Measurements from ENCODE around the gene SPATA31C2. TPM values are rescaled to one million over a fixed set of nuclear protein-coding genes. Genes with fewer than 3 reads are reported as not detected.

The SPATA31C2 gene
- total RNA-seq, 4 donors from 2014 or later, result not detected

DNA sequence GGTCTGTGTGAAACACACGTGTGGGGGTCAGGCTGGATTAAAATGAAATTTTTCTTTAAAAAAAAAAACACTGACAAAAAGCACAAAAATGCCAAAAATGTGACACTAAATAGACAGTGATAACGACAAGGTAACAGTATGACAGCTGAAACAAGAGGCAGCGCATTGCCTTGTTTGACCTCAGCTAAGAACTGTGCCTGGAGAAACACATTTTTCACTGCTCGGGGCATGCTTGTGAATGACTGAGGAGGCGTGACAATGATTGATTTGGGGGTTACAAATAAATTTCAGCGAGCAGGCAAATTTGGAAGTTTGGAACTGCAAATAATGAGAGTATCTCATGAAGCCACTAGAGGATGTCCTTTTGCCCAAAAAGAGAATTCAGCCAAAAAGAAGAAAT lies 44.2 kb upstream of the SPATA31C2 start:
- Histone ChIP-seq H3K4me1 (no peaks in the 10 kb centered on the region), H3K27ac (no peak overlapping the region), H3K4me3 (no peak overlapping the region), H3K9me3 (no peaks in the 10 kb centered on the region), H3K27me3 (peaks cover 8% of the 10 kb centered on the region), H3K36me3 (no peaks in the 10 kb centered on the region)
- TF ChIP-seq POLR2A (IDR thresholded peaks at IDR 0.05) (no peak), POLR2AphosphoS5 (IDR thresholded peaks at IDR 0.05) (no peak), EP300 (IDR thresholded peaks at IDR 0.05) (no peak)
- TF ChIP-seq, protein P1, sequence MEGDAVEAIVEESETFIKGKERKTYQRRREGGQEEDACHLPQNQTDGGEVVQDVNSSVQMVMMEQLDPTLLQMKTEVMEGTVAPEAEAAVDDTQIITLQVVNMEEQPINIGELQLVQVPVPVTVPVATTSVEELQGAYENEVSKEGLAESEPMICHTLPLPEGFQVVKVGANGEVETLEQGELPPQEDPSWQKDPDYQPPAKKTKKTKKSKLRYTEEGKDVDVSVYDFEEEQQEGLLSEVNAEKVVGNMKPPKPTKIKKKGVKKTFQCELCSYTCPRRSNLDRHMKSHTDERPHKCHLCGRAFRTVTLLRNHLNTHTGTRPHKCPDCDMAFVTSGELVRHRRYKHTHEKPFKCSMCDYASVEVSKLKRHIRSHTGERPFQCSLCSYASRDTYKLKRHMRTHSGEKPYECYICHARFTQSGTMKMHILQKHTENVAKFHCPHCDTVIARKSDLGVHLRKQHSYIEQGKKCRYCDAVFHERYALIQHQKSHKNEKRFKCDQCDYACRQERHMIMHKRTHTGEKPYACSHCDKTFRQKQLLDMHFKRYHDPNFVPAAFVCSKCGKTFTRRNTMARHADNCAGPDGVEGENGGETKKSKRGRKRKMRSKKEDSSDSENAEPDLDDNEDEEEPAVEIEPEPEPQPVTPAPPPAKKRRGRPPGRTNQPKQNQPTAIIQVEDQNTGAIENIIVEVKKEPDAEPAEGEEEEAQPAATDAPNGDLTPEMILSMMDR (IDR thresholded peaks at IDR 0.05), result no peak
- DNase-seq (ENCODE audit: low spot score in 2 of 2), result no peak
- WGBS, result 41% methylated on average over 6 of the region's 6 CpGs

DNA sequence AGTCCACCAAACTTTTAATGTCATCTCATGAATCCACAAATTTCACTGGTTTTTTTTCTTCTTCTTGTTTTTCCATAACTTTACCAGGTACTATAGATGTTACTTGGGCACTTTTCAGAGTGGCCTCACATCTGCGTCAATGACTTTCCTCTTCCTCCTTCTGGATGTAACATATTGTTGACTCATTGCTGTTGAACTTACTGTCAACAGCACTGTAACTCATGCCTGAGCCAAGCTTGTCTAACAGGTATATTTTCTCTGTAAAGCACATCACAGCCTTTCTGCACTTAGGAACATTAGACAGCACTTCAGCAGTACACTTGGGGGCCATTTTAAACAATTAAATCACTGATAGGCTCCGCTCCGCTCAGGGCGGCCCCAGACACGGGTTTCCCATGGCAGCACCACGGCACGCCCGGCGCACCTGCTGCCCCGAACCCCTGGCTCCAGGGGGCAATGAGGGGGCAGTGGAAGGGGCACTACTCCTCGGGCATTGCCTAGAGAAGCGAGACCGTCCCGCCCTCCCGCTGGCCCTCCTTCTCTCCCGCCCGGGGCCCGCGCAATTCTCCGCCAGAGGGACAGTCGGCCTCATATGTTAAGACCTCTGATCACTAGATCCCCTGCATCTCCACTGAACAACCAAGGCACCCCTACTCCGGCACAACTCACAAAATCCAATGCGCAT lies 41.9 kb upstream of the SPATA31C2 start:
- Histone ChIP-seq H3K9me3 (no peaks in the 10 kb centered on the region), H3K27ac (no peak overlapping the region), H3K4me3 (no peak overlapping the region), H3K36me3 (no peaks in the 10 kb centered on the region), H3K4me1 (no peaks in the 10 kb centered on the region), H3K27me3 (peaks cover 11% of the 10 kb centered on the region)
- TF ChIP-seq, protein P1 (IDR thresholded peaks at IDR 0.05), result no peak
- no peak for TF ChIP-seq POLR2AphosphoS5 (IDR thresholded peaks at IDR 0.05)
- TF ChIP-seq EP300 (IDR thresholded peaks at IDR 0.05), result no peak
- TF ChIP-seq POLR2A (IDR thresholded peaks at IDR 0.05), result no peak
- WGBS, result 96% methylated on average over 23 of the region's 23 CpGs
- DNase-seq (ENCODE audit: low spot score in 2 of 2), result no peak

DNA sequence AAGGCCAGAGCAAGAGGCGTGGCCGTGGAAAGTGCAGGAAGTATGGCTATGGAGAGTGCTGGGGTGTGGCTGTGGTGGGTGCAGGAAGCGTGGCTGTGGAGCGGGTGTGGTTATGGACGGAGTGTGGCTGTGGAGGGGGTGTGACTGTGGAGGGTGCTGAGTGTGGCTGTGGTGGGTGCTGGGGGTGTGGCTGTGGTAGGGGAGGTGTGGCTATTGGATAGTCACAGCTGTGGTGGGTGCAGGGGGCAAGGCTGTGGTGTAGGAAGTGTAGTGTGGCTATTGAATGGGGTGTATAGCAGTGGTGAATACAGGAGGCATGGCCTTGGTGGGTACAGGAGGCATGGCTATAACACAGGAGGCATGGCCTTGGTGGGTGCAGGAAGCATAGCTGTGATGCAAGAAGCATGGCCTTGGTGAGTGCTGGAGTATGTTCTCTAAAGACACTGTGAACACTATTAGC lies 40.8 kb upstream of the SPATA31C2 start:
- Histone ChIP-seq H3K27ac (no peak overlapping the region), H3K36me3 (no peaks in the 10 kb centered on the region), H3K4me1 (no peaks in the 10 kb centered on the region), H3K9me3 (no peaks in the 10 kb centered on the region), H3K4me3 (no peak overlapping the region), H3K27me3 (peaks cover 11% of the 10 kb centered on the region)
- 54% methylated on average over 5 of the region's 5 CpGs for WGBS
- no peak for DNase-seq (ENCODE audit: low spot score in 2 of 2)
- no peak for TF ChIP-seq POLR2AphosphoS5 (IDR thresholded peaks at IDR 0.05)
- no peak for TF ChIP-seq POLR2A (IDR thresholded peaks at IDR 0.05)
- TF ChIP-seq EP300 (IDR thresholded peaks at IDR 0.05), result no peak
- TF ChIP-seq, protein P1 (IDR thresholded peaks at IDR 0.05), result no peak

DNA sequence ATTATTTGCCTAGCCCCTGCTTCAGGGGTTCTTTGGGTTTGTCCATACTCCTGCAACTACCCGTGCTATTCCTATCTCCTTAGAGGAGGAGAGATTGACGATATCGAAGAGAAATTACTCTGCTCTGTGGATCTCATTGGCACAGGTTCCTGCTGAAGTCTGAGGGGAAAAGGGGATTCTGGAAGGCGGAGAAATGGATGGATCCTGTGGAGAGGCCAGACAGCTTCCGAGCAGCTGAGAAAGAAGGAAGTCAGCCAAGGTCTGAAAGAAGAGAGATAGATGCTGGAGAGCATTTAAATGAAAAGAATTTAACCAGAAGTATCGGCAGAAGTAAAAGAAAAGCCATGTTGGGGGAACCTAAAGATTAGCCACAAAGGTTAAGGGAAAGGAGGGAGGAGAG lies 40.4 kb upstream of the SPATA31C2 start:
- H3K9me3 ChIP-seq, result no peaks in the 10 kb centered on the region
- no peak for TF ChIP-seq POLR2AphosphoS5 (IDR thresholded peaks at IDR 0.05)
- no peak overlapping the region for H3K27ac ChIP-seq
- H3K36me3 ChIP-seq, result no peaks in the 10 kb centered on the region
- peaks cover 11% of the 10 kb centered on the region for H3K27me3 ChIP-seq
- no peak overlapping the region for H3K4me3 ChIP-seq
- 76% methylated on average over 6 of the region's 6 CpGs for WGBS
- H3K4me1 ChIP-seq, result no peaks in the 10 kb centered on the region
- DNase-seq (ENCODE audit: low spot score in 2 of 2), result no peak

DNA sequence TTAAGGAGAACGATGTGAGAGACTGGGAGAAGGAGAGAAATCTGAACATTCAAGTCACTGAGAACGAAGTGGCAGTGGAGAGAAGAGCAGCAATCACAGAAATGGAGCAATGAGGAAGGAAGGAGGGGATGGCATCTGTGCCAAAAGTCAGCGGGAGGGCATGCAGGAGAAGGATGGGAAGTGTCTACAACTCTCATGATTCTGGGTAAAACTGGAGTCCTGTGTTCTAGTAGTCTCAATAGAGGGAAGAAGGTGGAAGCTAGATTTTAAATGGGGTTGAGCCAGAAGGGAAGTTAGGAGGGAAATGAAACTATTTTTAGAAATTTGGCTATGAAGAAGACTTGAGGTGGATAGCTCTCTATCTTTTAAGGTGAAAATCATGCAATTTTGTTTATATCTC lies 39.1 kb upstream of the SPATA31C2 start:
- 82% methylated on average over 3 of the region's 3 CpGs for WGBS
- H3K9me3 ChIP-seq, result no peaks in the 10 kb centered on the region
- H3K27me3 ChIP-seq, result peaks cover 3% of the 10 kb centered on the region
- TF ChIP-seq POLR2AphosphoS5 (IDR thresholded peaks at IDR 0.05) (no peak), POLR2A (IDR thresholded peaks at IDR 0.05) (no peak), EP300 (IDR thresholded peaks at IDR 0.05) (no peak)
- TF ChIP-seq, protein P1 (IDR thresholded peaks at IDR 0.05), result no peak
- H3K4me1 ChIP-seq, result no peaks in the 10 kb centered on the region
- H3K4me3 ChIP-seq, result no peak overlapping the region
- H3K27ac ChIP-seq, result no peak overlapping the region
- H3K36me3 ChIP-seq, result no peaks in the 10 kb centered on the region
- DNase-seq (ENCODE audit: low spot score in 2 of 2), result no peak
